ENCODE results near the gene PYGB.

The PYGB gene

GRCh38 chr20:25209911-25210310, 38.0 kb upstream of the PYGB start:
- TF ChIP-seq, protein P1, sequence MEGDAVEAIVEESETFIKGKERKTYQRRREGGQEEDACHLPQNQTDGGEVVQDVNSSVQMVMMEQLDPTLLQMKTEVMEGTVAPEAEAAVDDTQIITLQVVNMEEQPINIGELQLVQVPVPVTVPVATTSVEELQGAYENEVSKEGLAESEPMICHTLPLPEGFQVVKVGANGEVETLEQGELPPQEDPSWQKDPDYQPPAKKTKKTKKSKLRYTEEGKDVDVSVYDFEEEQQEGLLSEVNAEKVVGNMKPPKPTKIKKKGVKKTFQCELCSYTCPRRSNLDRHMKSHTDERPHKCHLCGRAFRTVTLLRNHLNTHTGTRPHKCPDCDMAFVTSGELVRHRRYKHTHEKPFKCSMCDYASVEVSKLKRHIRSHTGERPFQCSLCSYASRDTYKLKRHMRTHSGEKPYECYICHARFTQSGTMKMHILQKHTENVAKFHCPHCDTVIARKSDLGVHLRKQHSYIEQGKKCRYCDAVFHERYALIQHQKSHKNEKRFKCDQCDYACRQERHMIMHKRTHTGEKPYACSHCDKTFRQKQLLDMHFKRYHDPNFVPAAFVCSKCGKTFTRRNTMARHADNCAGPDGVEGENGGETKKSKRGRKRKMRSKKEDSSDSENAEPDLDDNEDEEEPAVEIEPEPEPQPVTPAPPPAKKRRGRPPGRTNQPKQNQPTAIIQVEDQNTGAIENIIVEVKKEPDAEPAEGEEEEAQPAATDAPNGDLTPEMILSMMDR (IDR thresholded peaks at IDR 0.05), result no peak
- no peak for TF ChIP-seq ZFX (IDR thresholded peaks at IDR 0.05; ENCODE audit: borderline replicate concordance)
- H3K27ac ChIP-seq, result no peak overlapping the region

DNA sequence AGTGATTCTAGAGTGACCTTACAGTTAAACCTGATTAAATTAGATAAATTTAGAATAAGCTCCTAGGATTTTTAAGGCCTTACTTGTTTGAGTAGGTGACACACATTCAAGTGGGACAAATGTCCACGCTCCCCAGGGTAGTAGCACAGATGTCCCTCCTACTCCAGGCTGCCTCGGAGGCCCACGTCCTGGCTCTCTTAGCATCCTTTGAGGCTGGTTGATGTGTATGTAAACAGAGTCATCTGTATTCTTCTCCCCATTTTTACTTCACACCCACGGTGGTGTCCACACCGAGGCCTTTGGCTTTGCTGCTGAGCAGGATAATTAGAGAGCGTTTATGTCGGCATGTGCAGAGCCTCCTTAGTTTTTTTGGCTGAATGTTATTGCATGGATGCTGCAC, 36.6 kb upstream of the PYGB start:
- no peak overlapping the region for H3K27ac ChIP-seq
- TF ChIP-seq, protein P1 (IDR thresholded peaks at IDR 0.05), result no peak
- no peak for TF ChIP-seq ZFX (IDR thresholded peaks at IDR 0.05; ENCODE audit: borderline replicate concordance)

DNA sequence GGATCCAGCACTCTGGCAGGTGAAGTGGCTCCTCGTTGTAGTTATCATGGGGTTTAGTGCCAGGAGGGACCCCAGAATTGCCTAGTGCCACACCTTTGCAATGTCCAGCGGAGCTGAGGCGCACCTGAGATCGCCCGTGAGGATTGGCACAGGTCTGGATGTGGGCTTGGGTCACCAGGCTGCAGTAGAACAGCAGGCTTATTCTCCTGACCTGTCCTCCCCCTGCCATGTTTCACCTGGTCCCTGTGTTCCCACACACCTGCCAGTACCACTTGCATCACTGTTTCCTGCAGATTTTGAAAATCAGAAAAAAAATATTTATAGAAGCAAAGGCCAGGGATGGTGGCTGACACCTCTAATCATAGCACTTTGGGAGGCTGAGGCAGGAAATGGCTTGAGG, 35.6 kb upstream of the PYGB start:
- H3K27ac ChIP-seq, result no peak overlapping the region
- no peak for TF ChIP-seq ZFX (IDR thresholded peaks at IDR 0.05; ENCODE audit: borderline replicate concordance)

DNA sequence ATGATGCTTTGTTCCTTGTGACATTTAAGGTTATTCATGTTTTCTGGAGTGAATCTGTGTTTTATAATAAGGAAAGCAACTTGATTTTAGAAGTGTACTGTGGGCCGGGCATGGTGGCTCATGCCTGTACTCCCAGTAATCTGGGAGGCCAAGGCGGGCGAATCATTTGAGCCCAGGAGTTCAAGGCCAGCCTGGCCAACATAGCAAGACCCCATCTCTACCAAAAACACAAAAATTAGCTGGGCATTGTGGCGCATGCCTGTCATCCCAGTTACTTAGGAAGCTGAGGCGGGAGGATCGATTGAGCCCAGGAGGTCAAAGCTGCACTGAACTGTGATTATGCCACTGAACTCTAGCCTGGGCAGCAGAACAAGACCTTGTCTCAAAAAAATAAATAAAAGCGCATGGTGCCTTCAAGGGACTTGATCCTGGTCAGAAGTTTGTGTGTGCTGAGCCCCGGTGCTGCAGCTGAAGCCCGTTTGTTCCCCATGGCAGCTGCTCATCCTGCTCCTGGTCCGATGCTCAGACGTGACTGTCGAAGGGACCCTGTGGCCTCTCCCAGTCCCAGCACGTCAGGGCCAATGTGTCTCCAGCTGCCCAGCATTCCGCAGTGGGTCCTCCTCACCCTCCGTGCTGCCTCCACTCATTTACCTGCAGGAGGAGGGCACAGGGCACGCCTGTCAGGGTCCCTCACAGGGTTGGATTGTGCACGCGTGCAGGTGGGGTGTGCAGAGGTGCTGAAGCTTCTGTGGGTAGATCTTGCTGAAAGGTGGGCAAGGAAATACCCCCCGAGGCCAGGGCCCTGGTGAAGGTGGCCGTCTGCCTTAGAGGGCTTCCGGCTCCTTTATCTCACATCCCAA, 34.1 kb upstream of the PYGB start:
- no peak for TF ChIP-seq ZFX (IDR thresholded peaks at IDR 0.05; ENCODE audit: borderline replicate concordance)
- TF ChIP-seq, protein P1 (IDR thresholded peaks at IDR 0.05), result no peak

DNA sequence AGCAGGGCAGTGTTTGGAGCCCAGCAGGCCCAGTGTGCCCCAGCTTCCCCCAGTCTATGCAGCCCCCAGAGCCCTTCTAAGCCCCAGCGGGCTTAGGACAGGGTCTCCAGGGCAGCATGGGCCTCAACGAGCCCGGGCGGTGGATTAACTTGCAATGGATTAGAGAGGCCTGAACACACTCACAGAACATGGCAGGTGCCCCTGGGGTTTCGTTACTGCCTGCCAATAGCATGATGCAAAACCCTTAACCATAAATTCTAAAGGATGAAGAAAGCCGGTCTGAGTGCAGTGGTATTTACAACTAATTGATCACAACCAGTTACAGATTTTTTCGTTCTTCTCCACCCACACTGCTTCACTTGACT, 33.5 kb upstream of the PYGB start:
- TF ChIP-seq, protein P1 (IDR thresholded peaks at IDR 0.05), result no peak
- no peak for TF ChIP-seq ZFX (IDR thresholded peaks at IDR 0.05; ENCODE audit: borderline replicate concordance)
- H3K27ac ChIP-seq, result no peak overlapping the region

More for the DNA sequence above, 34.1 kb upstream of the PYGB start:
- H3K27ac ChIP-seq, result no peak overlapping the region

GRCh38 chr20:25214819-25215218, 33.1 kb upstream of the PYGB start:
- no peak overlapping the region for H3K27ac ChIP-seq
- TF ChIP-seq ZFX (IDR thresholded peaks at IDR 0.05; ENCODE audit: borderline replicate concordance), result no peak
- TF ChIP-seq, protein P1 (IDR thresholded peaks at IDR 0.05), result no peak

DNA sequence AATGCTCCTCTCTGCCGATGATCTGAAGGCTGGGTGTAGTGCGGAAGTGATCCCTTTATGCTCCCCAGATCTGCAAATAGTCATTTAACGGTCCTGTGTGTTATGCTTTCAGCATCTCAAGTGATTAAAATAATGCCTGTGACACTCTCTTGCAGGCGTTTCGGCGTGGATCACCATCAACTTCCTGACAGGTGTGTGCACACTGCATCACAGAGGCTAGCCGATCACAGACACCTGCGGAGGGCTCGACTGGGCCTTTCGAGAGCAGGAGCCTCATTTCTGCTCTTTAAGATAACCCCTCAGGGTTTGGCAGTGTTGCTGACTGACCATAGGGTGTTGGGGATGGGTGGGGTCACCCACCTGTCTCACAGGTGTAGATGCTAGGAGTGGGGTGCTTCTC, 32.4 kb upstream of the PYGB start:
- H3K27ac ChIP-seq, result no peak overlapping the region
- TF ChIP-seq ZFX (IDR thresholded peaks at IDR 0.05; ENCODE audit: borderline replicate concordance), result no peak
- TF ChIP-seq, protein P1 (IDR thresholded peaks at IDR 0.05), result no peak

All from 22Rv1 (cell line).